Measurements from ENCODE around the gene SMCO4. TPM values are rescaled to one million over a fixed set of nuclear protein-coding genes. Genes with fewer than 3 reads are reported as not detected.

The SMCO4 gene
- total RNA-seq, 1 experiment from 2014 or later: 14.1 TPM

DNA sequence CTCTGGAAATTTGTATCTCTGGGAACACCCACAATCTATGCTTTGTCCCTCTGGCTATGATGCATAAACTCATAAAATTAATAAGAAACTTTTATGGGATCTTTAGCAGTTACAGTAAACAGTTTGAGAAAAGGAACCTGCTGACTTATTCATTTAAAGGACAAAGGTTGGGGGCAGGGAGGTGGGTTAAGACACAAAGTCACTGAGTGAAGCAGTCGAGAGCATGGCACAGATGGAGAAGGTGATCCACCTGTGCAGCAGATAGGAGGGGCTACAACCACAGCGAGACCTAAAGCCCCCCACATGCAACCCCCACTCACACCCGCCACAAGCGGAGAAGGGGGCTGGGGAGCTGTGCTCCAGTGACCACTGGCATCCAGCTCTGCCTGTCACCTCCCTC is 45.0 kb downstream of the SMCO4 start:
- BruUV-seq (replicated peaks): no TSS peak
- no peak for DNase-seq (ENCODE audit: low read depth, low spot score)

DNA sequence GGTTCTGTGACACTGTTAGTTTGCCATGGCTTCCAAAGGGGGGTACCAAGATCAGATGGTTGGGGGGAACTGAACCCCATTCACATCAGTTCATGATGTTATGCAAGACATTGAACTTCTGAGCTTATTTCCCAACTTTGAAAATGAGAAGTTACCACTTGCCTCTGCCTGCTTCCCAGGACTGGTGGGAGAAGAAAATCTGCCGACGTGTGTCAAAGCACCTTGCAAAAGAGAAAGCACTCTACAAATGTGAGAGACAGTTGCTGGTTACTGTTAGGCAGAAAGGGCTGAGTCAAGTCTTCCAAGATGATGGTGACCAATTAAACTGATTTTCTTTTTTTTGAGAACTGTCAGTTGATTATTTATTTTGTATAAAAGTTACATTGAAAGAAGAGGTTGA is 45.6 kb downstream of the SMCO4 start:
- ATAC-seq (no peak), DNase-seq (ENCODE audit: low read depth, low spot score) (no peak)
- Histone ChIP-seq H3K4me3 (ENCODE audit: low read depth in 2 of 2, low read length in 2 of 2) (no peak overlapping the region), H3K36me3 (ENCODE audit: control insufficient read depth, insufficient read depth, low read length) (no peaks in the 10 kb centered on the region), H3K9me3 (ENCODE audit: control insufficient read depth, insufficient read depth, low read depth, low read length) (no peaks in the 10 kb centered on the region), H3K4me1 (ENCODE audit: control insufficient read depth, insufficient read depth, low read length) (peaks cover 9% of the 10 kb centered on the region; the same call in 1 of the 2 replicates), H3K27me3 (ENCODE audit: control insufficient read depth, insufficient read depth, low read length) (no peaks in the 10 kb centered on the region), H3K27ac (ENCODE audit: low read length) (no peak overlapping the region)
- in situ Hi-C loops (cut with HindIII; ENCODE audit: low pct_unique_long_range_greater_than_20kb, low sequenced_read_pairs) (no loop called here), intact Hi-C loops (cut with micrococcal nuclease; ENCODE audit: unreplicated experiment) (no loop called here)
- ChIA-PET CTCF (interaction anchor here (0.6 kb wide), 1 partner anchor 139 kb away, joined by 3 read pairs; no protein-coding TSS in a partner anchor), POLR2A (no interaction called here)
- no peak for TF ChIP-seq POLR2AphosphoS5 (IDR thresholded peaks at IDR 0.05; ENCODE audit: low read depth, low read length)
- TF ChIP-seq, protein P1, sequence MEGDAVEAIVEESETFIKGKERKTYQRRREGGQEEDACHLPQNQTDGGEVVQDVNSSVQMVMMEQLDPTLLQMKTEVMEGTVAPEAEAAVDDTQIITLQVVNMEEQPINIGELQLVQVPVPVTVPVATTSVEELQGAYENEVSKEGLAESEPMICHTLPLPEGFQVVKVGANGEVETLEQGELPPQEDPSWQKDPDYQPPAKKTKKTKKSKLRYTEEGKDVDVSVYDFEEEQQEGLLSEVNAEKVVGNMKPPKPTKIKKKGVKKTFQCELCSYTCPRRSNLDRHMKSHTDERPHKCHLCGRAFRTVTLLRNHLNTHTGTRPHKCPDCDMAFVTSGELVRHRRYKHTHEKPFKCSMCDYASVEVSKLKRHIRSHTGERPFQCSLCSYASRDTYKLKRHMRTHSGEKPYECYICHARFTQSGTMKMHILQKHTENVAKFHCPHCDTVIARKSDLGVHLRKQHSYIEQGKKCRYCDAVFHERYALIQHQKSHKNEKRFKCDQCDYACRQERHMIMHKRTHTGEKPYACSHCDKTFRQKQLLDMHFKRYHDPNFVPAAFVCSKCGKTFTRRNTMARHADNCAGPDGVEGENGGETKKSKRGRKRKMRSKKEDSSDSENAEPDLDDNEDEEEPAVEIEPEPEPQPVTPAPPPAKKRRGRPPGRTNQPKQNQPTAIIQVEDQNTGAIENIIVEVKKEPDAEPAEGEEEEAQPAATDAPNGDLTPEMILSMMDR (IDR thresholded peaks at IDR 0.05): no peak
- no peak for TF ChIP-seq TCF7L2 (IDR thresholded peaks at IDR 0.05; ENCODE audit: low read depth, low read length)
- TF ChIP-seq, protein P2, sequence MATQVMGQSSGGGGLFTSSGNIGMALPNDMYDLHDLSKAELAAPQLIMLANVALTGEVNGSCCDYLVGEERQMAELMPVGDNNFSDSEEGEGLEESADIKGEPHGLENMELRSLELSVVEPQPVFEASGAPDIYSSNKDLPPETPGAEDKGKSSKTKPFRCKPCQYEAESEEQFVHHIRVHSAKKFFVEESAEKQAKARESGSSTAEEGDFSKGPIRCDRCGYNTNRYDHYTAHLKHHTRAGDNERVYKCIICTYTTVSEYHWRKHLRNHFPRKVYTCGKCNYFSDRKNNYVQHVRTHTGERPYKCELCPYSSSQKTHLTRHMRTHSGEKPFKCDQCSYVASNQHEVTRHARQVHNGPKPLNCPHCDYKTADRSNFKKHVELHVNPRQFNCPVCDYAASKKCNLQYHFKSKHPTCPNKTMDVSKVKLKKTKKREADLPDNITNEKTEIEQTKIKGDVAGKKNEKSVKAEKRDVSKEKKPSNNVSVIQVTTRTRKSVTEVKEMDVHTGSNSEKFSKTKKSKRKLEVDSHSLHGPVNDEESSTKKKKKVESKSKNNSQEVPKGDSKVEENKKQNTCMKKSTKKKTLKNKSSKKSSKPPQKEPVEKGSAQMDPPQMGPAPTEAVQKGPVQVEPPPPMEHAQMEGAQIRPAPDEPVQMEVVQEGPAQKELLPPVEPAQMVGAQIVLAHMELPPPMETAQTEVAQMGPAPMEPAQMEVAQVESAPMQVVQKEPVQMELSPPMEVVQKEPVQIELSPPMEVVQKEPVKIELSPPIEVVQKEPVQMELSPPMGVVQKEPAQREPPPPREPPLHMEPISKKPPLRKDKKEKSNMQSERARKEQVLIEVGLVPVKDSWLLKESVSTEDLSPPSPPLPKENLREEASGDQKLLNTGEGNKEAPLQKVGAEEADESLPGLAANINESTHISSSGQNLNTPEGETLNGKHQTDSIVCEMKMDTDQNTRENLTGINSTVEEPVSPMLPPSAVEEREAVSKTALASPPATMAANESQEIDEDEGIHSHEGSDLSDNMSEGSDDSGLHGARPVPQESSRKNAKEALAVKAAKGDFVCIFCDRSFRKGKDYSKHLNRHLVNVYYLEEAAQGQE (IDR thresholded peaks at IDR 0.05; ENCODE audit: insufficient read depth in 1 of 2, low read depth in 2 of 2, low read length in 1 of 2): no peak
- TF ChIP-seq SIN3A (IDR thresholded peaks at IDR 0.05; ENCODE audit: borderline replicate concordance, insufficient read depth, low read depth, low read length): no peak
- no TSS peak for BruUV-seq (replicated peaks)

More for the DNA sequence above, 45.0 kb downstream of the SMCO4 start:
- Histone ChIP-seq H3K4me1 (ENCODE audit: control insufficient read depth, insufficient read depth, low read length) (peaks cover 9% of the 10 kb centered on the region; the same call in 1 of the 2 replicates), H3K27ac (ENCODE audit: low read length) (no peak overlapping the region), H3K4me3 (ENCODE audit: low read depth in 2 of 2, low read length in 2 of 2) (no peak overlapping the region), H3K27me3 (ENCODE audit: control insufficient read depth, insufficient read depth, low read length) (no peaks in the 10 kb centered on the region), H3K36me3 (ENCODE audit: control insufficient read depth, insufficient read depth, low read length) (no peaks in the 10 kb centered on the region), H3K9me3 (ENCODE audit: control insufficient read depth, insufficient read depth, low read depth, low read length) (no peaks in the 10 kb centered on the region)
- ATAC-seq: no peak
- CTCF ChIA-PET: no interaction called here
- in situ Hi-C loops (cut with HindIII; ENCODE audit: low pct_unique_long_range_greater_than_20kb, low sequenced_read_pairs) (no loop called here), intact Hi-C loops (cut with micrococcal nuclease; ENCODE audit: unreplicated experiment) (no loop called here)
- POLR2A ChIA-PET: no interaction called here
- TF ChIP-seq POLR2AphosphoS5 (IDR thresholded peaks at IDR 0.05; ENCODE audit: low read depth, low read length): no peak

DNA sequence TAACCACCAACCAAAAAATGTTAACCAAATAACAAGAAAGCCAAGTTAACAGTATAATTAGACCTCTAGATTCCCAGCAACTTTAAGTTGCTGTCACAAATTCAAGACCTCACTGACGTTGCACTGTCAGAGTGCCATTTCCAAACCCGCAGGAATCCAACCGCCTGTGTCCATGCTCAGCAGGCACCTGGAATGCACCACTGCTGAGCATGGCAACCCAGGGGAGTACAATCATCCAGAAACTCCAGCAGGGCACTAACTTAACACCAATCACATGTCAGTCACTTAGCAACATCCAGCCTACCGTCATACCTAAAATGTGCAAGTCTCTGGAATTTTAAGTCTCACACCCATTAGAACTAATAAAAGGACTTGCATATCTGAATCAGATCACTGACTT is 48.8 kb downstream of the SMCO4 start:
- H3K4me1 ChIP-seq (ENCODE audit: control insufficient read depth, insufficient read depth, low read length): peaks cover 9% of the 10 kb centered on the region; the same call in 1 of the 2 replicates
- intact Hi-C loops (cut with micrococcal nuclease; ENCODE audit: unreplicated experiment): no loop called here
- no peak overlapping the region for H3K27ac ChIP-seq (ENCODE audit: low read length)
- ChIA-PET POLR2A (no interaction called here), CTCF (no interaction called here)
- no peak overlapping the region for H3K4me3 ChIP-seq (ENCODE audit: low read depth in 2 of 2, low read length in 2 of 2)
- in situ Hi-C loops (cut with HindIII; ENCODE audit: low pct_unique_long_range_greater_than_20kb, low sequenced_read_pairs): no loop called here
- BruUV-seq (replicated peaks): no TSS peak
- no peak for ATAC-seq
- TF ChIP-seq SIN3A (IDR thresholded peaks at IDR 0.05; ENCODE audit: borderline replicate concordance, insufficient read depth, low read depth, low read length) (no peak), POLR2AphosphoS5 (IDR thresholded peaks at IDR 0.05; ENCODE audit: low read depth, low read length) (no peak), TCF7L2 (IDR thresholded peaks at IDR 0.05; ENCODE audit: low read depth, low read length) (no peak)
- TF ChIP-seq, protein P2 (IDR thresholded peaks at IDR 0.05; ENCODE audit: insufficient read depth in 1 of 2, low read depth in 2 of 2, low read length in 1 of 2): no peak
- no peaks in the 10 kb centered on the region for H3K9me3 ChIP-seq (ENCODE audit: control insufficient read depth, insufficient read depth, low read depth, low read length)
- H3K36me3 ChIP-seq (ENCODE audit: control insufficient read depth, insufficient read depth, low read length): no peaks in the 10 kb centered on the region
- DNase-seq (ENCODE audit: low read depth, low spot score): no peak
- no peaks in the 10 kb centered on the region for H3K27me3 ChIP-seq (ENCODE audit: control insufficient read depth, insufficient read depth, low read length)

Measured in Panc1 (cell line).